Measurements from ENCODE around the gene DNAJC11. TPM values are rescaled to one million over a fixed set of nuclear protein-coding genes. Genes with fewer than 3 reads are reported as not detected.

The DNAJC11 gene
- total RNA-seq, 1 experiment from 2014 or later: 93.6 TPM

GRCh38 chr1:6672558-6672957 lies 29.1 kb downstream of the DNAJC11 start:
- in situ Hi-C loops (cut with HindIII; ENCODE audit: low pct_unique_long_range_greater_than_20kb, low sequenced_read_pairs): no loop called here
- intact Hi-C loops (cut with micrococcal nuclease; ENCODE audit: unreplicated experiment): no loop called here
- no peak for ATAC-seq
- CTCF ChIA-PET: no interaction called here
- no TSS peak for BruUV-seq (replicated peaks)
- DNase-seq (ENCODE audit: low read depth, low spot score): no peak
- H3K27me3 ChIP-seq (ENCODE audit: control insufficient read depth, insufficient read depth, low read length): no peaks in the 10 kb centered on the region
- no peak overlapping the region for H3K27ac ChIP-seq (ENCODE audit: low read length)
- no peaks in the 10 kb centered on the region for H3K9me3 ChIP-seq (ENCODE audit: control insufficient read depth, insufficient read depth, low read depth, low read length)
- peaks cover 2% of the 10 kb centered on the region; the same call in 1 of the 2 replicates for H3K36me3 ChIP-seq (ENCODE audit: control insufficient read depth, insufficient read depth, low read length)
- TF ChIP-seq SIN3A (IDR thresholded peaks at IDR 0.05; ENCODE audit: borderline replicate concordance, insufficient read depth, low read depth, low read length): no peak
- TF ChIP-seq REST (IDR thresholded peaks at IDR 0.05; ENCODE audit: insufficient read depth in 1 of 2, low read depth in 2 of 2, low read length in 1 of 2): no peak
- TF ChIP-seq CTCF (IDR thresholded peaks at IDR 0.05): no peak
- no peak for TF ChIP-seq TCF7L2 (IDR thresholded peaks at IDR 0.05; ENCODE audit: low read depth, low read length)
- no peak for TF ChIP-seq POLR2AphosphoS5 (IDR thresholded peaks at IDR 0.05; ENCODE audit: low read depth, low read length)
- no peak overlapping the region for H3K4me3 ChIP-seq (ENCODE audit: low read depth in 2 of 2, low read length in 2 of 2)
- no peaks in the 10 kb centered on the region for H3K4me1 ChIP-seq (ENCODE audit: control insufficient read depth, insufficient read depth, low read length)
- POLR2A ChIA-PET: interaction anchor here (1.2 kb wide), 1 partner anchor 476 kb away, joined by 3 read pairs; no protein-coding TSS in a partner anchor

- POLR2A ChIA-PET: no interaction called here
- Histone ChIP-seq H3K36me3 (ENCODE audit: control insufficient read depth, insufficient read depth, low read length) (peaks cover 2% of the 10 kb centered on the region; the same call in 1 of the 2 replicates), H3K4me3 (ENCODE audit: low read depth in 2 of 2, low read length in 2 of 2) (no peak overlapping the region), H3K4me1 (ENCODE audit: control insufficient read depth, insufficient read depth, low read length) (no peaks in the 10 kb centered on the region), H3K27ac (ENCODE audit: low read length) (no peak overlapping the region), H3K9me3 (ENCODE audit: control insufficient read depth, insufficient read depth, low read depth, low read length) (no peaks in the 10 kb centered on the region), H3K27me3 (ENCODE audit: control insufficient read depth, insufficient read depth, low read length) (no peaks in the 10 kb centered on the region)
- ATAC-seq (no peak), DNase-seq (ENCODE audit: low read depth, low spot score) (no peak)
- CTCF ChIA-PET: no interaction called here
- in situ Hi-C loops (cut with HindIII; ENCODE audit: low pct_unique_long_range_greater_than_20kb, low sequenced_read_pairs): no loop called here
- no TSS peak for BruUV-seq (replicated peaks)
- intact Hi-C loops (cut with micrococcal nuclease; ENCODE audit: unreplicated experiment): no loop called here
- no peak for TF ChIP-seq CTCF (IDR thresholded peaks at IDR 0.05)
- no peak for TF ChIP-seq REST (IDR thresholded peaks at IDR 0.05; ENCODE audit: insufficient read depth in 1 of 2, low read depth in 2 of 2, low read length in 1 of 2)
- TF ChIP-seq SIN3A (IDR thresholded peaks at IDR 0.05; ENCODE audit: borderline replicate concordance, insufficient read depth, low read depth, low read length): no peak
- no peak for TF ChIP-seq TCF7L2 (IDR thresholded peaks at IDR 0.05; ENCODE audit: low read depth, low read length)
- no peak for TF ChIP-seq POLR2AphosphoS5 (IDR thresholded peaks at IDR 0.05; ENCODE audit: low read depth, low read length)
Measured at GRCh38 chr1:6668503-6668902, 33.1 kb downstream of the DNAJC11 start.

Data from Panc1 (cell line).